Endometrial microvascular endothelial cells (primary cell): ENCODE measurements around the gene MRPS26. TPM values are rescaled to one million over a fixed set of nuclear protein-coding genes. Genes with fewer than 3 reads are reported as not detected.

Source experiments
- in situ Hi-C: cut with HindIII; loops from 2 replicates; pipeline ENCODE4 v1.10.0; 2017; ENCODE audit warnings: low sequenced_read_pairs, low pct_unique_long_range_greater_than_20kb; ENCODE audit errors: inconsistent ontology term
- total RNA-seq: library from RNA; depleted of rRNA; stranded (reverse); fragments of >200 nt; gene quantifications from one replicate; pipeline ENCODE4 v1.2.3, GENCODE V29; 2015; ENCODE audit errors: inconsistent ontology term

Gene MRPS26
- total RNA-seq, 1 donor from 2014 or later = 46.9 TPM

GRCh38 chr20:3093861-3094361 lies 48.1 kb downstream of the MRPS26 start:
- in situ Hi-C loops = no loop called here

GRCh38 chr20:3094848-3095629 lies 49.2 kb downstream of the MRPS26 start:
- in situ Hi-C loops = no loop called here

Other genes starting within 250 kb of the MRPS26 start
- 0.93 TPM for gene CPXM1, start 245.4 kb upstream of the MRPS26 start, total RNA-seq
- gene C20orf141, start 231.1 kb upstream of the MRPS26 start, total RNA-seq = not detected
- not detected for gene TMEM239, start 229.7 kb upstream of the MRPS26 start, total RNA-seq
- 13.0 TPM for gene PCED1A, start 205.4 kb upstream of the MRPS26 start, total RNA-seq
- gene VPS16, start 205.3 kb upstream of the MRPS26 start, total RNA-seq = 46.1 TPM
- 53.5 TPM for gene PTPRA, start 172.6 kb upstream of the MRPS26 start, total RNA-seq
- gene GNRH2, start 2.4 kb upstream of the MRPS26 start, total RNA-seq = not detected
- gene OXT, start 25.6 kb downstream of the MRPS26 start, total RNA-seq = not detected
- not detected for gene AVP, start 38.7 kb downstream of the MRPS26 start, total RNA-seq
- gene FASTKD5, start 113.8 kb downstream of the MRPS26 start, total RNA-seq = 23.8 TPM
- gene UBOX5, start 113.8 kb downstream of the MRPS26 start, total RNA-seq = 1.4 TPM
- 1.8 TPM for gene LZTS3, start 127.5 kb downstream of the MRPS26 start, total RNA-seq
- gene DDRGK1, start 158.6 kb downstream of the MRPS26 start, total RNA-seq = 56.7 TPM
- 90.0 TPM for gene ITPA, start 163.4 kb downstream of the MRPS26 start, total RNA-seq
- 1.3 TPM for gene SLC4A11, start 193.1 kb downstream of the MRPS26 start, total RNA-seq